GM12891 (cell line): Measurements from ENCODE around the gene ASB14.

Experiments
- POLR2A ChIP-seq: IDR thresholded peaks from 2 replicates; pipeline ENCODE4 v1.6.1; 2011; ENCODE audit warnings: low read depth, low read length, control low read depth
- POLR2AphosphoS5 ChIP-seq: IDR thresholded peaks from 2 replicates; pipeline ENCODE4 v1.6.1; 2011; ENCODE audit warnings: low read depth, low read length, control low read depth
- SPI1 ChIP-seq: IDR thresholded peaks from 2 replicates; pipeline ENCODE4 v1.6.1; 2011; ENCODE audit warnings: low read depth, low read length, control low read depth
- TAF1 ChIP-seq: IDR thresholded peaks from 2 replicates; pipeline ENCODE4 v1.6.1; 2011; ENCODE audit warnings: low read depth, low read length, control low read depth

- TF ChIP-seq POLR2AphosphoS5 (no peak), SPI1 (no peak), POLR2A (no peak), TAF1 (no peak)
Observed at GRCh38 chr3:57233799-57234198, 58.7 kb downstream of the ASB14 start.
